Measurements from ENCODE around the gene ACVR1B. TPM values are rescaled to one million over a fixed set of nuclear protein-coding genes. Genes with fewer than 3 reads are reported as not detected.

ACVR1B gene
- total RNA-seq, 1 experiment from 2014 or later: 3.2 TPM

DNA sequence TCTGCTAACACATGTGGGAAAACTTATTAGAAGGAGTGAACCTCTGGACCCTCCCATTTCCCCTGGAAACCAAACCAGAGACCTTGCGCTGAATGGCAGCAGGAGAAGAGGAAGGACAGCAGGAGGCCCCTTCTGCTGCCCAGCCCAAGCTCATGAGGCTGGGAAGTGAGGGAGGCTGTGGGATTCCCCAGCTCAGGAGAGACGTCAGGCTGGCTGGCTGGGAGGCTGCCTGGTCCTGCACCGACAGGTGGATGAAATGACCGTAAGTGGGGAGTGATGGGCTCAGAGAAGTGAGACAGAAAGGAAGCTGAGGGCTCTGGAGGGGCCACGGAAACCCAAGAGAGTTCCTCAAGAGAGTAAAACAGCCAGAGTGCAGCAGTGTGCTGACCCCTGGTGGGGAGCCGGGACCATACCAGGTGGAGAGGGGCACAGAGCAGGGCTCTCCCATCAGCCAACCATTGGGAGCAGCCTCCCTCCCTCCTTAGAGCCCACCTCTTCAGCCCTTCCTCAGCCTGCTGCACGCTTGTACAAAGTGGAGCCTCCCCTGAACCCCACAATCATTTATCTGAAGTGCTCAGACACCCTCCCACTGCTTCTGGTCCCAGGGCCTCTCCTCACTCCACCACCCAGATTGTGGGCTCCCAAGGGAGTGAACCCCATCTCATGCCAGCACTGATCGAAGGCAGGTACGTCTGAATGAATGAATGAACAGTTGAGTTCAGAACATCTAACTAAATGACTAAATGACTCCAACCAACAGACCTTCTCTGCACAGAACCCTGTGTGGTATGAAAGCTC, 69.2 kb downstream of the ACVR1B start:
- DNase-seq (ENCODE audit: low read depth): peak; percentile 22

DNA sequence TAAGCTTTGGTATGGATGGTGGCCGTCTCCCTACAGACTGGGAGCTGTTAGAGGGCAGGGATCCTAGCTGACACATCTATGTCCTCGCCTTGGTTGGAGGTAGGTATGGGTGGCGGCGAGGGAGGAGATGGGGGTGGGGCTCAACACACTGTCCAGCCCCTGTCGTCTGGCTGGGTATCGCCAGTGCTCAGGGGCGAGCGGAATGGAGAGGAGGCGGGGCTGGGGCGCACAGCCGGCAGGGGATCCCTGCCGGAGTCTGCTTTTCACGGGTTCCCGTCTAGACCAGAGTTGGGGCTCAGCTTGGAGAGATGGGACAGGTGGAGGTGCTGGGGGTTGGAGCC, 71.3 kb downstream of the ACVR1B start:
- no peak for DNase-seq (ENCODE audit: low read depth)

- DNase-seq (ENCODE audit: low read depth): peak; percentile 49
Measured at GRCh38 chr12:52023182-52023975, 71.9 kb downstream of the ACVR1B start.

DNA sequence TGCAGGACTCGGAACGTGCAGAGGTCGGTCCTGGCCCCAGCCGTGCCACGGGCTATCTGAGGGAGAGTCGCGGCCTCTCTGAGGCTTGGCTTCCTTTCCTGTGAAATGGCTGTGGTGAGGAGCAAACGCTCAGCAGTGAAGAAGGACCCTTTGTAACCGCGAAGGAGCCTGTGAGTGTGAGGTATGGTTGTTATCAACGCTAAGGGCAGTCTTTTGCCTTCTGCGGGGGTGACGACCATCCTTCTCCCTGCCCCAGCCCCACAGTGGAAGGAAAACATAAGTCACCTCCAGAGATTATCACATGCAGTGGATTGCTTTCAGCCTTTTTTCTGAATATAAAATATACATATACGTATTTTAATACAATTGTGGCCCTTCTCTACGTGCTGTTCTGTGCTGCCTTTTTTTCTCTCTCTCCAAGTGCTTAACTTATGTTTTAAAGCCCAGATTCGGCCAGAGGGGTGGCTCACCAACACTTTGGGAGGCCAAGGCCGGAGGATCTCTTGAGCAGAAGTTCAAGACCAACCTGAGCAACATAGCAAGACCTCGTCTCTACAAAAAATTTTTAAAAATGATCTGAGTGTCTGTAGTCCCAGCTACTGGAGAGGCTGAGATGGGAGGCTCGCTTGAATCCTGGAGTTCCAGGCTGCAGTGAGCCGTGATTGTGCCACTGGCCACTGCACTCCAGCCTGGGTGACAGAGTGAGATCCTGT, 72.6 kb downstream of the ACVR1B start:
- DNase-seq (ENCODE audit: low read depth): no peak

DNA sequence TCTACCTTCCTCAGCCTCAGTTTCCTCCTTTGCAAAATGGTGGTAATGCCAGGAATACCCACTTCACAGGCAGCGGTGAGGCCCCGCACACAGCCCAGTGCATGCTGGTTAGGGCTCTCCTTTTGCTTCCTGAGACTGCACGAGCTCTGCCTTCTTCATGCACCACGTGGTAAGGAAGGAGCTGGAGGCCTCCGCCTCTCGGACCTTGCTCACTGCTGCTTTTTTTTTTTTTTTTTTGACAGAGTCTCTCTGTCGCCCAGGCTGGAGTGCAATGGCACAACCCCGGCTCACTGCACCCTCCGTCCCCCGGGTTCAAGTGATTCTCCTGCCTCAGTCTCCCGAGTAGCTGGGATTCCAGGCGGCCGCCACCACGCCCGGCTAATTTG, 73.3 kb downstream of the ACVR1B start:
- peak; percentile 52 for DNase-seq (ENCODE audit: low read depth)

DNA sequence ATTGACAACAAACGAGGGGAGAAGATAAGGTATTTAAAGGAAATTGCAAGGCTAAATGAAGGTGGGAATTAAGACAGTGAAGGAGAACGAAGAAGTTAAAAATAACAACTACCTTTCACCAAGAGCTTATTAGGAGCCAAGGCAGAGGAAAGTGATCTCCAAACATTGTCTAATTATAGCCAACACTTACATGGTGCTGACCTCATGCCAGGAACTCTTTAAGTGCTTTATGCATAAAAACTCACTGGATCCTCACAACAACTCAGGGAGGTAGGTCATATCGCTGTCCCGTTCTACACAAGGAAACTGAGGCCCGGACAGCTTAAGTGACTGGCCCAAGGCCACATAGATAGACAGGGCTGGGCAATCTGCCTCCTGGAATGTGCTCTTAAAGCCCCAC, 74.8 kb downstream of the ACVR1B start:
- DNase-seq (ENCODE audit: low read depth): no peak

DNA sequence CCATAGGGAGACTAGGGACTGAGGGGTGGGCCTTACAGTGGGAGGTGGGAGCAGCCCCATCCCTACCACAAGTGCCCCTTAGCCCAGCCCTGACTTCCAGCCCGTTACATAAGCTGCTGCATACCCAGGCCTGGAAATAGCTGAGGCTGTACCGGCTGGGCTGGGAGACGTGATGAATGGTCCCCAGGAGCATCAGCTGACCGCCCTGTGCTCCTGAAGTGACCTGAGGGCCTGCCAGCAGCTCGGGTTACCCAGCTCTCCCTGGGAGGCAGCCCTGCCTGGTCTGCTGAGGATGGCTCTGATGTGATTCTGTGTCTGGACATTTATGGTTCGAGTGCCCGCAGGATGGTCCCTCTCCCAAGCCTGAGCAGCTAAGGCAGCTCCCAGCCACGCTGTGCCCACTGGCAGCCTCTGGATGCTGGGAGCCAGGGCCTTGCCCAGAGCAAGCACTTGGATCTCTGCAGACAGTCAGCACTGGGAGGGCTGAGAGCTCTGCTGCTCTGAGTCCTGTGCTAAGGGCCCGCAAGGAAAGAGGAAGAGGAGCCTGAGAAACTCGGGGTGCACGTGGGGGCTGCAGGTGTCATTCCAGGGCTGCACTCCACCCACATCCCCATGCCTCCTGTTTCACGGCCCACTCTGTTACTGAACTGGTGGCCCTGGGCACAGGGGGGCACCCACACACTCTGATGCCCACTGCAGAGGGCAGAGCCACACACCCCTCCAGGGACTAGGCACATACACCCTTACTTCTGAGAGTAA, 75.8 kb downstream of the ACVR1B start:
- DNase-seq (ENCODE audit: low read depth): no peak

- peak; percentile 72 for DNase-seq (ENCODE audit: low read depth)
Measured at GRCh38 chr12:52029685-52030084, 78.2 kb downstream of the ACVR1B start.

DNA sequence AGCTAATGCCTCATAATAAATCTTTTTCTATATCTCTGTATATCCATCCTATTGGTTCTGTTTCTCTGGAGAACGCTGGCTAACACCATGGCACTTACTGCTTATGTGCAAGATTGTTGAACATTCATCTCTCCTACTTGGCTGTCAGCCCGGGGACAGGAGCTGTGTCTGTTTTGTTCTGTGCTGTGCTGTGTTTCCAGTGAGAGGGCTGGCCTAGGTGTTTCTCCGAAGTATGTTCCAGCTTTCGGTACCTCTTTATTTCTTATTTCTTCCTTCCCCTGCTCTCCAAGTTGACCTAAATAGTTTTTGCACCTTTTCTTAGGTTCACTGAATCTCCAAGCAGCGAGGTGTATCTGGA, 80.9 kb downstream of the ACVR1B start:
- DNase-seq (ENCODE audit: low read depth): peak; percentile 44

- peak; percentile 95 for DNase-seq (ENCODE audit: low read depth)
Measured at GRCh38 chr12:52032804-52033445, 81.4 kb downstream of the ACVR1B start.

DNA sequence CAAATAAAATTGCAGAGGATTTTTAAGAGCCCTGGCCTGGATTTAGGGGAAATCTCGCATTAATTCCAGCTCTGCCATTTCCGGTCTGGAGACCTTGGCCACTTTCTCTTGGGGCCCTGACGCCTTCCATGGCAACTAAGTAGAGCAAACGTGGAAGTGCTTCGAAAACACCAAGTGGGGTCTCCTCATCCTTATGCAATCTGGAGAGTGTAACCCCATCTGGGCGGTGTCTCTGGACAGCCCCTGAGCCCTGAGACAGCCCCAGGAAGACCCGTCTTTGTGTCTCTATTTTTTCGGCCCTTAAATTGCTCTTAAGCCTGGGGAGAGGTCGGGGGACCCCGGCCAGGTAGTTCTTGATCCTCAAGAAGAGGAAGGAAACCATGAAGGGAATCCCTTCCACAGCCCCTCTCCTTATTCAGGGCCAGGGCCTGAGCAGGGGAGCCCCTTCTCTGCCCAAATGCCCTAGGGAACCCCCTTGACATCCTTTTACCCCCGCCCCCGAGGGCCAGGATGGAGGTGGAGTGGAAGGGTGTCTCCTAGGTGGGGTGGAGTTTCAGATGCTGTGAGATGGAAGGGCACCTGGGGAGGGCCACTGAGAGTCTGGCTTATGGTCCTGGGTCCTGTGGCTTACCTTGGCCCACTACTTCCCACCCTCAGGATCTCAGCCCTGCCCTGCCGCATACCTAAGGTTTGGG, 82.1 kb downstream of the ACVR1B start:
- DNase-seq (ENCODE audit: low read depth): no peak

- DNase-seq (ENCODE audit: low read depth): no peak
Measured at GRCh38 chr12:52035190-52035589, 83.7 kb downstream of the ACVR1B start.

GRCh38 chr12:52035926-52036325, 84.4 kb downstream of the ACVR1B start:
- no peak for DNase-seq (ENCODE audit: low read depth)

DNA sequence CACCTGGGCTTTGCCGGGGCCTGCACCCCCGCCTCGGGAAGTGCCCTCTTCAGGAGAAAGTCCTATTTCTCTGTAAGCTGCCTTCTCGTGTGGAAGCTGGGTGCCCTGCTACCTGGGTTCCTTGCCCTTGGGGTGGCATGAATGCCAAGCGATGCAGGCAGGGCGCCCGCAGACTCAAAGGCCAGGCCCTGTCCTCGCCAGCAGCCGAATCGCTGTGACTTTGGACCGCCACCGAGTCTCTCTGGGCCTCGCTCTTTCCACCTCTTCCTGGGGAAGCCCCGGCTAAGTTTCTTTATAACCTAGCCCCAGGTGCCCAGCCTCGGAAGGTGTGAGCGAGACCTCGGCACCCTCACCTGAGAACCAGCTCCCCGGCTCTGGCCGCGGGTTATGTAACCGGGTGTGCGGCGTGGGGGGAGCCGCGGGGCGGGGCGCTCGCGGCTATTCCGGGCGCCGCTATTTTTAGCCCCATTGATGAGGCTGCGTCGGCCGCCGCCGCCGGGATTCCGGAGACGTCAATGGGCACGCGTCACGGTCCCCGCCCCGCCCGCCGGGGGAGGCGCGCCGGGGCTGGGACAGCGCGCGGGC, 85.2 kb downstream of the ACVR1B start:
- peak; percentile 78 for DNase-seq (ENCODE audit: low read depth)

DNA sequence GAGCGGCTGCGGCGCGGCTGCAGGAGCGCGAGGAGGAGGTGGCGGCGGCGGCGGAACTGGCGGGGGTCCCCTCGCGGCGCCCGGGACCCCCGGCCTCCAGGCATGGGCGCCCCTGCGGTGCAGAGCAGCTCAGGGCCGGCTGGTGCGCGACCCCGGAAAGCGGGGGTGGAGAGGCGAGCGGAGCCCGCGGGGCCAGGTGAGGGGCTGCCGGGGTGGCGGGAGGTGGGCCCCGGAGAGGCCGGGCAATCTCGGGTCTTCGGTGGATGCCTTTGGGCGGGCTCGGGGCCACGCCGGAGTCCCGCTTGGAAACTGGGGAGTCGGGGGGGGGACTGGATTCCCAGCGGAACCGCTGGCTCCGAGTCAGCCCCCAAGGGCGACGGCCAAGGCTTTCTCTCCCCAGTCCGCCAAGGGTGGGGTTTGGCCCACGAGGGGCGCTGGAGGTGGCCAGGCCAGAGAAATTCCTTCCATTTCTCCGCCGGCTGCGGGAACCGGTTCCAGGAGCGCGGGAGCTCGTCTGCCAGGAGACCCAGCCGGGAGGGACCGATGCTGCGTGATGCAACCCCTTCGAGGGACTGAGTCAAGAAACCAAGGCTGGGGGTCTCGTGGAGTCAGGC, 85.9 kb downstream of the ACVR1B start:
- no peak for DNase-seq (ENCODE audit: low read depth)

DNA sequence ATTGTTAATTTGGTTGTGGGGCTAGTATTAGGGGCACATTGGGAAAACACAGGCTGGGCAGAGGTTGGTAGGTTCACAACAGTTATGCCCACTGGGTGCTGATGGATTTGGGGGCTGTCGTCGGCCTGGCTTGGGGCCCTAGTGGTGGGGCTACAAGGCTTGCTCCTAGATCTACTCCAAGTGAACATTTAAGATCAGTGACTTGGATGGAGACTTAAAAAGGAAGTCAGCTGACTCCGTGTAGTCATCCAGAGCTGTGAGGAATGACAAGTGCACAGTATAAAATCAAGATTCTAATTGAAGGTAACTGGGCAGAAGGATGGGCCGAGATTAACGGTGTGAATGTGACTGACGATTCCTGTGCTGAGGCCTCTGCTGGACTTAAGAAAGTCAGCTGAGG, 86.9 kb downstream of the ACVR1B start:
- no peak for DNase-seq (ENCODE audit: low read depth)

- DNase-seq (ENCODE audit: low read depth): no peak
Measured at GRCh38 chr12:52041035-52041434, 89.5 kb downstream of the ACVR1B start.

DNA sequence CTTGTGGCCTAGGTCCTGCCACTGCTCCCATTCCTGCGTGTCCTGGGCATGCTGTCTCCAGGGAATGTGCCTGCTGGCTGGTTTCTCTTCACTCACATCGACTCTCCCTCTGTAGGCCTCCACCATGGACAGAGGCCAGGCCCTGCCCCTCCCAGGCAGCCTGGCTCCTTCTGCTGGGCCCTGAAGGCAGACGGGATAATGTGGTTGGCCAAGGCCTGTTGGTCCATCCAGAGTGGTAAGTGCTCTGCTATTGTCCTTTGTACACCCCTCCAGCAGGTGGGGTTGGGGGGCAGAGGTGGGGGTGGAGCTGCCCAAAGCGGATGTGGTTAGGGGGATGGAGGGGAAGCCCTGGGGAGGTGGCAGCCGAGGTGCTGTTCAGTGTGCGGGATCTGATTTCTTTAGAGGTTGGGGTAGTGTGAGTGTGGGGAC, 90.2 kb downstream of the ACVR1B start:
- no peak for DNase-seq (ENCODE audit: low read depth)

GRCh38 chr12:52042706-52043385, 91.3 kb downstream of the ACVR1B start:
- DNase-seq (ENCODE audit: low read depth): no peak
